Measurements from ENCODE around the gene CNN1. TPM values are rescaled to one million over a fixed set of nuclear protein-coding genes. Genes with fewer than 3 reads are reported as not detected.

CNN1 gene
- total and polyA plus RNA-seq, 9 of the 15 experiments (the other 6 are each of a cell fraction or from before 2014, with no cell fraction given) = 0.23 to 10.6 (median 5.2) TPM

- Histone ChIP-seq H3K4me2 (ENCODE audit: insufficient read depth, low read length) (peak within 1 kb of the TSS; percentile 62), H3K79me2 (ENCODE audit: control insufficient read depth, insufficient read depth, low read length) (no peaks in the 10 kb centered on the region), H3K27ac (ENCODE audit: extremely low read depth, low read depth, low read length) (peak within 1 kb of the TSS; percentile 41), H3K27me3 (ENCODE audit: control insufficient read depth in 2 of 2, insufficient read depth in 2 of 2, low read length in 2 of 2) (no peaks in the 10 kb centered on the region), H3K4me1 (replicated peaks in 1 of 2; ENCODE audit: control insufficient read depth in 2 of 2, insufficient read depth in 2 of 2, low read length in 2 of 2) (peaks cover 44 to 66% of the 10 kb centered on the region in 2 experiments), H3K4me3 (no peak within 1 kb of the TSS), H3K9me3 (replicated peaks; ENCODE audit: control insufficient read depth, insufficient read depth, low read depth, low read length) (no peaks in the 10 kb centered on the region), H3K9ac (ENCODE audit: insufficient read depth in 1 of 2, low read depth in 2 of 2, low read length in 2 of 2) (peak within 1 kb of the TSS in 1 of 2 experiments; percentile 81; a peak in 2 of 4 replicates), H3K36me3 (ENCODE audit: control insufficient read depth, insufficient read depth, low read length) (no peaks in the 10 kb centered on the region), H4K20me1 (replicated peaks; ENCODE audit: control insufficient read depth, insufficient read depth, low read length) (no peaks in the 10 kb centered on the region), H3K9me1 (ENCODE audit: control insufficient read depth, insufficient read depth, low read length) (no peaks in the 10 kb centered on the region), H2AFZ (ENCODE audit: low read depth, low read length) (peak within 1 kb of the TSS; percentile 76)
- ChIA-PET CTCF (ENCODE audit: low intra/inter-chr PET ratio) (no interaction called here), POLR2A (interaction anchor here (0.8 to 1.8 kb wide), 6 partner anchors 9 to 92 kb away, joined by 3 to 8 read pairs (median 4); partner anchors contain the start of gene ELOF1)
- in situ Hi-C loops (cut with MboI) = no loop called here
- DNase-seq (ENCODE audit: extremely low read depth in 1 of 4, low spot score in 3 of 4) (peak in 1 of 4 experiments; percentile 36), ATAC-seq (peak; percentile 14), FAIRE-seq (no peak)
- no TSS peak for BruUV-seq (replicated peaks)
- intact Hi-C loops (cut with micrococcal nuclease) = no loop called here
- WGBS (ENCODE audit: insufficient coverage, low coverage, missing lambda C conversion rate) = 49% methylated on average over 17 of the region's 18 CpGs
- TF ChIP-seq HDGF (IDR thresholded peaks at IDR 0.05) (0 out of 2 replicates have a peak, but pooled peaks have one; percentile 48), MCM7 (IDR thresholded peaks at IDR 0.05) (no peak), OTX1 (CRISPR knock-in tag; IDR thresholded peaks at IDR 0.05) (0 out of 2 replicates have a peak, but pooled peaks have one; percentile 8), FOXM1 (IDR thresholded peaks at IDR 0.05; ENCODE audit: low read depth) (no peak), FOXM1 (CRISPR knock-in tag; IDR thresholded peaks at IDR 0.05; ENCODE audit: low read depth) (no peak), CTCF (IDR thresholded peaks at IDR 0.05 in 2 of 3, conservative IDR thresholded peaks at IDR 0.05 in 1 of 3; ENCODE audit: insufficient read depth in 2 of 3, low read depth in 1 of 3, low read length in 3 of 3) (no peak), SPI1 (IDR thresholded peaks at IDR 0.05; ENCODE audit: borderline replicate concordance, low read depth, low read length) (peak; percentile 19; the same call in 1 of the 2 replicates), ZNF609 (CRISPR knock-in tag; IDR thresholded peaks at IDR 0.05; ENCODE audit: borderline replicate concordance) (peak; percentile 64; the same call in 1 of the 2 replicates), SLC30A9 (CRISPR knock-in tag; IDR thresholded peaks at IDR 0.05) (no peak), MAFK (IDR thresholded peaks at IDR 0.05; ENCODE audit: low read length) (no peak), ZNF699 (CRISPR knock-in tag; IDR thresholded peaks at IDR 0.05; ENCODE audit: insufficient replicate concordance) (no peak), ZNF274 (IDR thresholded peaks at IDR 0.05; ENCODE audit: borderline replicate concordance, low read depth, low read length) (0 out of 2 replicates have a peak, but pooled peaks have one; percentile 11)
Measured at GRCh38 chr19:11577451-11578257, 39.0 kb downstream of the CNN1 start, which contains the start of gene ACP5. ACP5 (minus strand) TSS chr19:11577645; CDS start chr19:11577317, 328 bp downstream.
